K562 (cell line): ENCODE data around the gene UBA52. TPM values are rescaled to one million over a fixed set of nuclear protein-coding genes. Genes with fewer than 3 reads are reported as not detected.

Source experiments
- C11orf30 ChIP-seq: fragments of 450-650 bp; IDR thresholded peaks from 2 replicates; pipeline ENCODE4 v1.6.1; 2016; ENCODE audit warnings: low read depth, mild to moderate bottlenecking
- CBX2 ChIP-seq: fragments of 200-600 bp; sonication (generic); IDR thresholded peaks from one replicate; pipeline ENCODE4 v1.6.1; 2012; ENCODE audit warnings: mild to moderate bottlenecking, low read length, inconsistent platforms; ENCODE audit not compliant: insufficient read depth, poor library complexity, severe bottlenecking
- CCAR2 ChIP-seq: fragments of 200-400 bp; formaldehyde crosslinking; IDR thresholded peaks from 2 replicates; pipeline ENCODE4 v1.6.1; 2017; ENCODE audit warnings: mild to moderate bottlenecking, low read depth, low read length
- CHD1 ChIP-seq: fragments of 200-600 bp; sonication (generic); IDR thresholded peaks from one replicate; pipeline ENCODE4 v1.6.1; 2012; ENCODE audit warnings: mild to moderate bottlenecking, moderate library complexity, low read length, inconsistent platforms
- DDX20 ChIP-seq: fragments of 450-650 bp; IDR thresholded peaks from 2 replicates; pipeline ENCODE4 v1.6.1; 2016; ENCODE audit warnings: missing genetic modification characterization, low read depth, mild to moderate bottlenecking, missing compliant biosample characterization, moderate library complexity
- FIP1L1 ChIP-seq: fragments of 200-400 bp; formaldehyde crosslinking; IDR thresholded peaks from 2 replicates; pipeline ENCODE4 v1.6.1; 2018; ENCODE audit warnings: mild to moderate bottlenecking, low read depth, low read length; ENCODE audit not compliant: poor library complexity, severe bottlenecking
- FOXJ2 ChIP-seq: fragments of 200-800 bp; sonication (Bioruptor generic); IDR thresholded peaks from 2 replicates; pipeline ENCODE4 v1.6.1; 2016; ENCODE audit warnings: missing genetic modification characterization, missing compliant biosample characterization
- GTF2E2 ChIP-seq: fragments of 200-800 bp; sonication (Bioruptor generic); IDR thresholded peaks from 2 replicates; pipeline ENCODE4 v1.6.1; 2016; ENCODE audit warnings: missing genetic modification characterization, missing compliant biosample characterization
- HDAC2 ChIP-seq: fragments of 450-650 bp; IDR thresholded peaks from 2 replicates; pipeline ENCODE4 v1.6.1; 2016; ENCODE audit warnings: mild to moderate bottlenecking
- IFI16 ChIP-seq: fragments of 250-450 bp; sonication (Bioruptor Pico); IDR thresholded peaks from 2 replicates; pipeline ENCODE4 v2.1.2; 2022; ENCODE audit warnings: mild to moderate bottlenecking, inconsistent platforms
- KDM5B ChIP-seq: fragments of 200-600 bp; sonication (generic); IDR thresholded peaks from 2 replicates; pipeline ENCODE4 v1.6.1; 2012; ENCODE audit warnings: low read depth, mild to moderate bottlenecking, moderate library complexity, low read length, control low read depth, inconsistent platforms; ENCODE audit not compliant: insufficient replicate concordance
- NFE2 ChIP-seq: IDR thresholded peaks from 2 replicates; pipeline ENCODE4 v1.6.1; 2014; ENCODE audit warnings: antibody characterized with exemption, low read depth
- NFE2L1 ChIP-seq: fragments of 450-650 bp; IDR thresholded peaks from 2 replicates; pipeline ENCODE4 v1.6.1; 2016; ENCODE audit warnings: missing genetic modification characterization, low read depth, mild to moderate bottlenecking, missing compliant biosample characterization, moderate library complexity, borderline replicate concordance
- NR2C2 ChIP-seq, 2 experiments: fragments of 200-800 bp in 1 of 2; sonication (Bioruptor generic) in 1 of 2; sonication (generic) in 1 of 2; formaldehyde crosslinking in 1 of 2; IDR thresholded peaks; 2 replicates each; pipeline versions ENCODE4 v1.6.1 to v1.8.0; 2016 to 2022; ENCODE audit warnings: mild to moderate bottlenecking in 1 of 2, missing compliant biosample characterization in 1 of 2, missing genetic modification characterization in 1 of 2, missing genetic modification reagents in 1 of 2
- PHB ChIP-seq: fragments of 250-450 bp; sonication (Bioruptor Pico); IDR thresholded peaks from 2 replicates; pipeline ENCODE4 v1.5.0; 2021
- PHTF2 ChIP-seq: fragments of 250-450 bp; sonication (Bioruptor Pico); IDR thresholded peaks from 2 replicates; pipeline ENCODE4 v1.5.0; 2021; ENCODE audit warnings: mild to moderate bottlenecking
- PPARD ChIP-seq: fragments of 250-450 bp; sonication (Bioruptor Pico); IDR thresholded peaks from 2 replicates; pipeline ENCODE4 v1.8.0; 2022; ENCODE audit warnings: inconsistent platforms, mild to moderate bottlenecking, moderate library complexity
- RBM25 ChIP-seq: fragments of 200-400 bp; formaldehyde crosslinking; IDR thresholded peaks from 2 replicates; pipeline ENCODE4 v1.6.1; 2018; ENCODE audit warnings: low read length, low read depth, moderate library complexity; ENCODE audit not compliant: severe bottlenecking
- SMAD4 ChIP-seq: fragments of 250-450 bp; sonication (Bioruptor Pico); conservative IDR thresholded peaks from 2 replicates; pipeline ENCODE4 v1.8.0; 2021; ENCODE audit warnings: inconsistent platforms, mild to moderate bottlenecking, moderate library complexity
- SMARCE1 ChIP-seq: fragments of 450-650 bp; IDR thresholded peaks from 2 replicates; pipeline ENCODE4 v1.7.1; 2016; ENCODE audit warnings: mild to moderate bottlenecking
- WHSC1 ChIP-seq: IDR thresholded peaks from one replicate; pipeline ENCODE4 v1.6.1; 2012; ENCODE audit warnings: low read length, control low read depth, inconsistent platforms
- ZNF79 ChIP-seq: fragments of 250-450 bp; sonication (Bioruptor Pico); IDR thresholded peaks from 2 replicates; pipeline ENCODE4 v1.4.0; 2020; ENCODE audit warnings: low read depth, mild to moderate bottlenecking, moderate library complexity
- polyA plus RNA-seq, 8 experiments: library from polyadenylated mRNA; depleted of rRNA in 4 of 8; stranded (reverse) in 5 of 8; unstranded in 3 of 8; fragments of >200 nt; fragmentation: Nextera tagmentation in 2 of 8; fragmentation: Illumina TruSeq in 1 of 8; extraction: Ambion mirVana in 2 of 8; extraction: Trizol in 1 of 8; gene quantifications; 2 replicates each; pipeline versions ENCODE4 v1.2.1 to v1.2.3, GENCODE V29; 2011 to 2014; ENCODE audit warnings: inconsistent platforms in 1 of 8, missing spikeins in 1 of 8
- total RNA-seq, 7 experiments: library from RNA; depleted of rRNA in 6 of 7; stranded (reverse); fragments of >200 nt in 6 of 7; fragmentation: Illumina TruSeq in 2 of 7; extraction: Trizol in 2 of 7; gene quantifications; 2 replicates each; pipeline versions ENCODE4 v1.2.1 to v1.2.3, GENCODE V29; 2011 to 2021; ENCODE audit warnings: low replicate concordance in 1 of 7
- TF ChIP-seq, protein P1 (sequence below), 3 experiments: fragments of 200-800 bp in 1 of 3; sonication (Bioruptor generic) in 1 of 3; sonication (generic) in 1 of 3; formaldehyde crosslinking in 1 of 3; IDR thresholded peaks; 2 replicates each; pipeline versions ENCODE4 v1.6.1 to v1.8.0; 2016 to 2022; ENCODE audit warnings: mild to moderate bottlenecking in 2 of 3, missing compliant biosample characterization in 2 of 3, missing genetic modification characterization in 2 of 3, missing genetic modification reagents in 1 of 3
- TF ChIP-seq, protein P2 (sequence below): fragments of 250-450 bp; sonication (Bioruptor Pico); IDR thresholded peaks from 2 replicates; pipeline ENCODE4 v1.5.1; 2021; ENCODE audit warnings: mild to moderate bottlenecking
- TF ChIP-seq, protein P3 (sequence below): fragments of 250-450 bp; sonication (Bioruptor Pico); IDR thresholded peaks from 2 replicates; pipeline ENCODE4 v1.5.0; 2021

UBA52 gene
- total and polyA plus RNA-seq, 9 of the 15 experiments (the other 6 are each of a cell fraction or from before 2014, with no cell fraction given) = 1,110 to 2,751 (median 1,733) TPM

DNA sequence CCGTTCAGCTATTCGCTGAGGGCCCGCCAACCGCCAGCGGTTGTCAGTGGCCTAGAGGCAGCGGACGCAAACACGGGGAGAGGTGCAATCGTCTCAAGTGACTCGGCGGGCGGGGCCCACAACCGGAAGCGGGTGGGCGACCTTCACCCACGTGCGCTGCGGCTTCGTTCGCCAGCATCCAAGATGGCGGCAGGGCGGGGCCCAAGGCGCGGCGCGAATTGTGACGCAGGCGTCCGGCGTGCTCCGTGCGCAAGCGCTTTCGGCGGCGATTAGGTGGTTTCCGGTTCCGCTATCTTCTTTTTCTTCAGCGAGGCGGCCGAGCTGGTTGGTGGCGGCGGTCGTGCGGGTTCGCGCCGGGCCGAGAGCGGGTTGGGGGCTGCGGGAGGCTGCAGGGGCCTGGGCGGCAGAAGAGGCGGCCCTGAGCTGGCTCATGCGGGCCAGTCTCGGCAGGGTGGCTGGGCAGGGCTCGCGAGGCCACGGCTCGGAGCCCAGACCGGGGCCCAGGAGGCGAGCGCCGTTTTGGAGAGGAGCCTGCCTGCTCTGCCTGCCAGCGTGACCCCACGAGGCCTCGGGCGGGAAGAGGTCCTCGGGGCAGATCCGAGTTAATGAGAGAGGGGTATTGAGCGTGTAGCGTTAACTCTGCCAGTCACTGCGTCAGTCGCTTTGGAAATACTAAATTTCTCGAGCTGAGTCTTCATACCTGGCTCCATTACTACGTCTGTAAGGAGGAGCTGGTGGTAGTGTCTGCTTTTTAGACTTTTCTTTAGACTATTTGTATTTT is at the start of gene UBA52 (continued):
- TF ChIP-seq KDM5B = peak; percentile 90
- TF ChIP-seq CCAR2 = no peak
- TF ChIP-seq NFE2L1 = no peak
- TF ChIP-seq CBX2 = no peak
- no peak for TF ChIP-seq ZNF79
- TF ChIP-seq WHSC1 = no peak
- TF ChIP-seq, protein P1, sequence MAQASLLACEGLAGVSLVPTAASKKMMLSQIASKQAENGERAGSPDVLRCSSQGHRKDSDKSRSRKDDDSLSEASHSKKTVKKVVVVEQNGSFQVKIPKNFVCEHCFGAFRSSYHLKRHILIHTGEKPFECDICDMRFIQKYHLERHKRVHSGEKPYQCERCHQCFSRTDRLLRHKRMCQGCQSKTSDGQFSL (CRISPR knock-in tag; IDR thresholded peaks at IDR 0.05) = no peak
- TF ChIP-seq, protein P1 (tag; IDR thresholded peaks at IDR 0.05) = no peak
- TF ChIP-seq, protein P2, sequence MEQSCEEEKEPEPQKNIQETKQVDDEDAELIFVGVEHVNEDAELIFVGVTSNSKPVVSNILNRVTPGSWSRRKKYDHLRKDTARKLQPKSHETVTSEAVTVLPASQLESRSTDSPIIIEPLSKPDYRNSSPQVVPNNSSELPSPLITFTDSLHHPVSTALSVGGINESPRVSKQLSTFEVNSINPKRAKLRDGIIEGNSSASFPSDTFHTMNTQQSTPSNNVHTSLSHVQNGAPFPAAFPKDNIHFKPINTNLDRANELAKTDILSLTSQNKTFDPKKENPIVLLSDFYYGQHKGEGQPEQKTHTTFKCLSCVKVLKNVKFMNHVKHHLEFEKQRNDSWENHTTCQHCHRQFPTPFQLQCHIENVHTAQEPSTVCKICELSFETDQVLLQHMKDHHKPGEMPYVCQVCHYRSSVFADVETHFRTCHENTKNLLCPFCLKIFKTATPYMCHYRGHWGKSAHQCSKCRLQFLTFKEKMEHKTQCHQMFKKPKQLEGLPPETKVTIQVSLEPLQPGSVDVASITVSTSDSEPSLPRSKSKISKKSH = no peak
- TF ChIP-seq NFE2 = 0 out of 2 replicates have a peak, but pooled peaks have one; percentile 5
- TF ChIP-seq GTF2E2 = no peak
- no peak for TF ChIP-seq PHTF2 (CRISPR knock-in tag)
- no peak; the same call in 1 of the 2 replicates for TF ChIP-seq NR2C2 (CRISPR knock-in tag; IDR thresholded peaks at IDR 0.05)
- peak; percentile 92 for TF ChIP-seq NR2C2 (tag; IDR thresholded peaks at IDR 0.05)
- no peak for TF ChIP-seq CHD1
- TF ChIP-seq, protein P3, sequence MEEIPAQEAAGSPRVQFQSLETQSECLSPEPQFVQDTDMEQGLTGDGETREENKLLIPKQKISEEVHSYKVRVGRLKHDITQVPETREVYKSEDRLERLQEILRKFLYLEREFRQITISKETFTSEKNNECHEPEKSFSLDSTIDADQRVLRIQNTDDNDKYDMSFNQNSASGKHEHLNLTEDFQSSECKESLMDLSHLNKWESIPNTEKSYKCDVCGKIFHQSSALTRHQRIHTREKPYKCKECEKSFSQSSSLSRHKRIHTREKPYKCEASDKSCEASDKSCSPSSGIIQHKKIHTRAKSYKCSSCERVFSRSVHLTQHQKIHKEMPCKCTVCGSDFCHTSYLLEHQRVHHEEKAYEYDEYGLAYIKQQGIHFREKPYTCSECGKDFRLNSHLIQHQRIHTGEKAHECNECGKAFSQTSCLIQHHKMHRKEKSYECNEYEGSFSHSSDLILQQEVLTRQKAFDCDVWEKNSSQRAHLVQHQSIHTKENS = no peak
- TF ChIP-seq PHB (CRISPR knock-in tag) = peak; percentile 73; the same call in 1 of the 2 replicates
- TF ChIP-seq C11orf30 = peak; percentile 88
- no peak for TF ChIP-seq DDX20 (tag)
- TF ChIP-seq SMAD4 (CRISPR knock-in tag) = peak; percentile 11; the same call in 1 of the 2 replicates
- peak; percentile 90 for TF ChIP-seq FIP1L1
- TF ChIP-seq RBM25 = no peak
- TF ChIP-seq HDAC2 = 0 out of 2 replicates have a peak, but pooled peaks have one; percentile 10
- no peak for TF ChIP-seq SMARCE1
- no peak for TF ChIP-seq IFI16 (CRISPR knock-in tag)
- TF ChIP-seq FOXJ2 (tag) = no peak
- TF ChIP-seq PPARD = no peak
